CD4-positive, alpha-beta T cell treated with Interleukin-4 for 1 hour (primary cell): Measurements from ENCODE around the gene ABCA7.

Experiments
- DNase-seq, 2 donors: peaks; one replicate each; pipeline ENCODE4 v3.0.0-alpha.2; 2020 to 2022

ABCA7 gene

GRCh38 chr19:1041272-1041834 lies 1.4 kb downstream of the ABCA7 start:
- no peak for DNase-seq

GRCh38 chr19:1041835-1042685 lies 2.2 kb downstream of the ABCA7 start:
- DNase-seq, result no peak

GRCh38 chr19:1042689-1043511 lies 3.0 kb downstream of the ABCA7 start:
- no peak for DNase-seq

- peak; percentile 82 to 86 for DNase-seq
Observed at GRCh38 chr19:1045247-1045603, 5.3 kb downstream of the ABCA7 start.

GRCh38 chr19:1046117-1046626 lies 6.3 kb downstream of the ABCA7 start:
- no peak for DNase-seq

- no peak for DNase-seq
Observed at GRCh38 chr19:1046836-1047695, 7.2 kb downstream of the ABCA7 start.

- DNase-seq, result no peak
Observed at GRCh38 chr19:1047696-1048147, 7.8 kb downstream of the ABCA7 start.

- DNase-seq, result no peak
Observed at GRCh38 chr19:1049106-1049505, 9.2 kb downstream of the ABCA7 start.

- no peak for DNase-seq
Observed at GRCh38 chr19:1049800-1050199, 9.9 kb downstream of the ABCA7 start.

GRCh38 chr19:1050989-1051788 lies 11.3 kb downstream of the ABCA7 start:
- DNase-seq, result no peak

GRCh38 chr19:1051791-1052190 lies 11.9 kb downstream of the ABCA7 start:
- no peak for DNase-seq

GRCh38 chr19:1052349-1052975 lies 12.6 kb downstream of the ABCA7 start:
- no peak for DNase-seq

GRCh38 chr19:1053176-1054101 lies 13.5 kb downstream of the ABCA7 start:
- no peak for DNase-seq

- DNase-seq, result no peak
Observed at GRCh38 chr19:1054102-1055027, 14.5 kb downstream of the ABCA7 start.

GRCh38 chr19:1055028-1055425 lies 15.1 kb downstream of the ABCA7 start:
- DNase-seq, result no peak

GRCh38 chr19:1055886-1056620 lies 16.1 kb downstream of the ABCA7 start:
- no peak for DNase-seq

GRCh38 chr19:1057176-1057855 lies 17.4 kb downstream of the ABCA7 start:
- DNase-seq, result peak; percentile 71 to 75
